ENCODE data around the gene SLC16A8.

The SLC16A8 gene

GRCh38 chr22:38036392-38037062 is 47.5 kb downstream of the SLC16A8 start:
- H2AFZ ChIP-seq (ENCODE audit: low read depth): no peak overlapping the region
- no peak overlapping the region for H3K4me2 ChIP-seq
- H3K27me3 ChIP-seq (ENCODE audit: insufficient read depth, low read depth): 0 out of 2 replicates have a peak, but pooled peaks cover 2% of the 10 kb centered on the region
- no peaks in the 10 kb centered on the region for H3K79me2 ChIP-seq (ENCODE audit: insufficient read depth, low read depth)
- H3K27ac ChIP-seq: no peak overlapping the region
- no peak overlapping the region for H3K9ac ChIP-seq
- H4K20me1 ChIP-seq (ENCODE audit: insufficient read depth): no peaks in the 10 kb centered on the region
- H3K36me3 ChIP-seq (ENCODE audit: insufficient read depth): no peaks in the 10 kb centered on the region
- TF ChIP-seq CTCF (conservative IDR thresholded peaks at IDR 0.05; ENCODE audit: low read depth, low read length): no peak
- H3K4me3 ChIP-seq (IDR thresholded peaks at IDR 0.05; ENCODE audit: insufficient read depth, low read depth, low read length): no peak overlapping the region
- H3K4me1 ChIP-seq (ENCODE audit: low read depth, poor library complexity, severe bottlenecking): no peaks in the 10 kb centered on the region

GRCh38 chr22:38035530-38035885 is 48.5 kb downstream of the SLC16A8 start:
- no peaks in the 10 kb centered on the region for H3K4me1 ChIP-seq (ENCODE audit: low read depth, poor library complexity, severe bottlenecking)
- no peaks in the 10 kb centered on the region for H3K36me3 ChIP-seq (ENCODE audit: insufficient read depth)
- H3K27ac ChIP-seq: no peak overlapping the region
- no peak overlapping the region for H2AFZ ChIP-seq (ENCODE audit: low read depth)
- H3K27me3 ChIP-seq (ENCODE audit: insufficient read depth, low read depth): no peaks in the 10 kb centered on the region
- H3K79me2 ChIP-seq (ENCODE audit: insufficient read depth, low read depth): no peaks in the 10 kb centered on the region
- no peak overlapping the region for H3K9ac ChIP-seq
- no peaks in the 10 kb centered on the region for H4K20me1 ChIP-seq (ENCODE audit: insufficient read depth)
- no peak overlapping the region for H3K4me3 ChIP-seq (IDR thresholded peaks at IDR 0.05; ENCODE audit: insufficient read depth, low read depth, low read length)
- TF ChIP-seq CTCF (conservative IDR thresholded peaks at IDR 0.05; ENCODE audit: low read depth, low read length): no peak
- H3K4me2 ChIP-seq: no peak overlapping the region

- Histone ChIP-seq H3K9ac (no peak overlapping the region), H2AFZ (ENCODE audit: low read depth) (no peak overlapping the region), H3K27me3 (ENCODE audit: insufficient read depth, low read depth) (no peaks in the 10 kb centered on the region), H3K27ac (no peak overlapping the region), H3K79me2 (ENCODE audit: insufficient read depth, low read depth) (no peaks in the 10 kb centered on the region), H3K4me1 (ENCODE audit: low read depth, poor library complexity, severe bottlenecking) (no peaks in the 10 kb centered on the region), H3K4me2 (no peak overlapping the region), H3K4me3 (IDR thresholded peaks at IDR 0.05; ENCODE audit: insufficient read depth, low read depth, low read length) (no peak overlapping the region), H4K20me1 (ENCODE audit: insufficient read depth) (no peaks in the 10 kb centered on the region), H3K36me3 (ENCODE audit: insufficient read depth) (no peaks in the 10 kb centered on the region)
- TF ChIP-seq CTCF (conservative IDR thresholded peaks at IDR 0.05; ENCODE audit: low read depth, low read length): no peak
Observed at GRCh38 chr22:38034884-38035529, 49.0 kb downstream of the SLC16A8 start.

- TF ChIP-seq CTCF (conservative IDR thresholded peaks at IDR 0.05; ENCODE audit: low read depth, low read length): no peak
- Histone ChIP-seq H3K4me1 (ENCODE audit: low read depth, poor library complexity, severe bottlenecking) (no peaks in the 10 kb centered on the region), H3K4me2 (no peak overlapping the region), H3K9ac (no peak overlapping the region), H3K27ac (no peak overlapping the region), H2AFZ (ENCODE audit: low read depth) (no peak overlapping the region), H3K27me3 (ENCODE audit: insufficient read depth, low read depth) (no peaks in the 10 kb centered on the region), H3K36me3 (ENCODE audit: insufficient read depth) (no peaks in the 10 kb centered on the region), H3K4me3 (IDR thresholded peaks at IDR 0.05; ENCODE audit: insufficient read depth, low read depth, low read length) (no peak overlapping the region), H3K79me2 (ENCODE audit: insufficient read depth, low read depth) (no peaks in the 10 kb centered on the region), H4K20me1 (ENCODE audit: insufficient read depth) (no peaks in the 10 kb centered on the region)
Observed at GRCh38 chr22:38034278-38034882, 49.6 kb downstream of the SLC16A8 start.
